NCI-H2081 (cell line): ENCODE data around the gene CNTN4.
A peak's percentile ranks its signal among the peaks of the same experiment; 100 is the strongest.
"Not testable (repeated sequence)": the region's sequence is repeated elsewhere in the genome, so short reads cannot be mapped to it uniquely, and the experiment has no call there.

Experiments
- DNase-seq, 2 experiments: peaks; one replicate each; lab custom pipeline; 2025; lab: John Stamatoyannopoulos, UW

The CNTN4 gene

GRCh38 chr3:2968475-2968874 lies 869.8 kb downstream of the CNTN4 start:
- no peak for DNase-seq

- peak in 1 of 2 experiments; percentile 6 for DNase-seq
Observed at GRCh38 chr3:2976212-2976611, 877.5 kb downstream of the CNTN4 start.

GRCh38 chr3:2976796-2977195 lies 878.1 kb downstream of the CNTN4 start:
- DNase-seq: peak in 1 of 2 experiments; percentile 2

GRCh38 chr3:2978977-2979732 lies 880.5 kb downstream of the CNTN4 start:
- no peak for DNase-seq

GRCh38 chr3:2984005-2984830 lies 885.6 kb downstream of the CNTN4 start:
- DNase-seq: no peak

GRCh38 chr3:2984831-2985220 lies 886.2 kb downstream of the CNTN4 start:
- no peak for DNase-seq

GRCh38 chr3:2985479-2985878 lies 886.8 kb downstream of the CNTN4 start:
- no peak for DNase-seq

- DNase-seq: no peak
Observed at GRCh38 chr3:2992534-2992933, 893.9 kb downstream of the CNTN4 start.

- DNase-seq: not testable (repeated sequence)
Observed at GRCh38 chr3:2993130-2993529, 894.5 kb downstream of the CNTN4 start.

- DNase-seq: no peak
Observed at GRCh38 chr3:2993736-2994135, 895.1 kb downstream of the CNTN4 start.

GRCh38 chr3:2995195-2995594 lies 896.5 kb downstream of the CNTN4 start:
- DNase-seq: no peak

GRCh38 chr3:3005146-3005744 lies 906.6 kb downstream of the CNTN4 start:
- DNase-seq: no peak

GRCh38 chr3:3013317-3014052 lies 914.8 kb downstream of the CNTN4 start:
- DNase-seq: no peak

GRCh38 chr3:3015185-3016089 lies 916.8 kb downstream of the CNTN4 start:
- peak; percentile 29 to 62 for DNase-seq

GRCh38 chr3:3016226-3016625 lies 917.6 kb downstream of the CNTN4 start:
- DNase-seq: no peak

GRCh38 chr3:3020209-3020608 lies 921.5 kb downstream of the CNTN4 start:
- no peak for DNase-seq

- no peak for DNase-seq
Observed at GRCh38 chr3:3023111-3023745, 924.6 kb downstream of the CNTN4 start.

- no peak for DNase-seq
Observed at GRCh38 chr3:3027976-3028567, 929.4 kb downstream of the CNTN4 start.

GRCh38 chr3:3031326-3031725 lies 932.7 kb downstream of the CNTN4 start:
- DNase-seq: no peak

GRCh38 chr3:3037156-3037555 lies 938.5 kb downstream of the CNTN4 start:
- DNase-seq: no peak
